Upper lobe of left lung (tissue), 4 donors: Measurements from ENCODE around the gene JAG2.

Experiments used
- POLR2A ChIP-seq, 4 donors: fragments of 450-650 bp; IDR thresholded peaks; one replicate each; pipeline ENCODE4 v1.5.1; 2016 to 2017; ENCODE audit warnings: antibody characterized with exemption in 4 of 4, mild to moderate bottlenecking in 2 of 4
- TF ChIP-seq, protein P1 (sequence below), 6 experiments: fragments of 450-650 bp in 4 of 6; fragments of 200-600 bp in 2 of 6; sonication (generic) in 2 of 6; IDR thresholded peaks; one replicate each; pipeline ENCODE4 v1.5.1; 2016 to 2019; ENCODE audit warnings: antibody characterized with exemption in 6 of 6

DNA sequence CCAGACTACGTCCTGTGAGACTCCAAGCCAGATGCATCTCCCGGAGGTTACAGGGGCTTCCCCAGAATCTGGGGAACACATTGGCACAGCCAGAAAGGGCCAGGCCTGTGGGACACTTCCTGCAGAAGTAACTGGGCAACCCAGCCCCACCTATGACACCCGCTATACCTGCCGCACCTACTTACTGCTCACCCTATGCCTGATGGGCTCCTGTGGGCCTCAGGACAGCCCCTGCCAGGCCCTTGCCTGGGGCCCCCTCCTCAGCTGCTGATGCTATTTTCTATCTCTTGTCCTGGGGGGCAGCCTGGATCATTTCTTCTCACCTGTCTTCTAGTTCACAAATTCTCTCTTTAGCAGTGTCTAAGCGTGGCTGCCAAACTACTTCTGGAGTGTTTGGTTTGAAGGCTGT, 28.7 kb downstream of the JAG2 start:
- no peak for TF ChIP-seq POLR2A (IDR thresholded peaks at IDR 0.05)
- TF ChIP-seq, protein P1, sequence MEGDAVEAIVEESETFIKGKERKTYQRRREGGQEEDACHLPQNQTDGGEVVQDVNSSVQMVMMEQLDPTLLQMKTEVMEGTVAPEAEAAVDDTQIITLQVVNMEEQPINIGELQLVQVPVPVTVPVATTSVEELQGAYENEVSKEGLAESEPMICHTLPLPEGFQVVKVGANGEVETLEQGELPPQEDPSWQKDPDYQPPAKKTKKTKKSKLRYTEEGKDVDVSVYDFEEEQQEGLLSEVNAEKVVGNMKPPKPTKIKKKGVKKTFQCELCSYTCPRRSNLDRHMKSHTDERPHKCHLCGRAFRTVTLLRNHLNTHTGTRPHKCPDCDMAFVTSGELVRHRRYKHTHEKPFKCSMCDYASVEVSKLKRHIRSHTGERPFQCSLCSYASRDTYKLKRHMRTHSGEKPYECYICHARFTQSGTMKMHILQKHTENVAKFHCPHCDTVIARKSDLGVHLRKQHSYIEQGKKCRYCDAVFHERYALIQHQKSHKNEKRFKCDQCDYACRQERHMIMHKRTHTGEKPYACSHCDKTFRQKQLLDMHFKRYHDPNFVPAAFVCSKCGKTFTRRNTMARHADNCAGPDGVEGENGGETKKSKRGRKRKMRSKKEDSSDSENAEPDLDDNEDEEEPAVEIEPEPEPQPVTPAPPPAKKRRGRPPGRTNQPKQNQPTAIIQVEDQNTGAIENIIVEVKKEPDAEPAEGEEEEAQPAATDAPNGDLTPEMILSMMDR (IDR thresholded peaks at IDR 0.05), result no peak
